Cardiac muscle cell (in vitro differentiated cells and primary cell): ENCODE data around the gene PADI6. TPM values are rescaled to one million over a fixed set of nuclear protein-coding genes. Genes with fewer than 3 reads are reported as not detected.

Source experiments
- DNase-seq, 2 donors: peaks; one replicate each; pipeline versions ENCODE4 v3.0.0 to v3.0.0-alpha.2; 2010 to 2017; ENCODE audit warnings: low read depth in 1 of 2, low spot score in 1 of 2
- H3K27ac ChIP-seq: fragments of 200-600 bp; sonication (generic); 2 replicates; pipeline ENCODE4 v1.5.1; 2016
- H3K27me3 ChIP-seq: fragments of 200-600 bp; sonication (generic); 2 replicates; pipeline ENCODE4 v1.6.0; 2016; ENCODE audit warnings: control low read depth
- H3K36me3 ChIP-seq: fragments of 200-600 bp; sonication (generic); 2 replicates; pipeline ENCODE4 v1.5.1; 2016; ENCODE audit warnings: control low read depth
- H3K4me1 ChIP-seq: fragments of 200-600 bp; sonication (generic); 2 replicates; pipeline ENCODE4 v1.8.1; 2017; ENCODE audit warnings: low read depth, mild to moderate bottlenecking, mixed run types
- H3K4me3 ChIP-seq: fragments of 200-600 bp; sonication (generic); 2 replicates; pipeline ENCODE4 v1.5.1; 2016; ENCODE audit warnings: mild to moderate bottlenecking
- H3K9me3 ChIP-seq: fragments of 200-600 bp; sonication (generic); 2 replicates; pipeline ENCODE4 v1.5.1; 2017; ENCODE audit warnings: low read depth, mild to moderate bottlenecking, control low read depth
- CTCF ChIP-seq: IDR thresholded peaks from 2 replicates; pipeline ENCODE4 v1.5.1; 2012; ENCODE audit warnings: low read depth, mild to moderate bottlenecking, low read length
- polyA plus RNA-seq: library from polyadenylated mRNA; unstranded; fragments of >200 nt; fragmentation: Nextera tagmentation; extraction: Ambion mirVana; gene quantifications from 2 replicates; pipeline ENCODE4 v1.2.1, GENCODE V29; 2016
- total RNA-seq: library from RNA; depleted of rRNA; stranded (reverse); fragments of >200 nt; gene quantifications from 2 replicates; pipeline ENCODE4 v1.2.3, GENCODE V29; 2016

The PADI6 gene
- total and polyA plus RNA-seq, 2 experiments from 2014 or later = not detected

- no peak for TF ChIP-seq CTCF
- Histone ChIP-seq H3K4me1 (no peaks in the 10 kb centered on the region), H3K27ac (no peak overlapping the region), H3K4me3 (no peak overlapping the region), H3K9me3 (no peaks in the 10 kb centered on the region), H3K36me3 (no peaks in the 10 kb centered on the region), H3K27me3 (no peaks in the 10 kb centered on the region)
- no peak for DNase-seq
These were observed 26.1 kb downstream of the PADI6 start for GRCh38 chr1:17397910-17398695.

GRCh38 chr1:17400725-17401341, 28.8 kb downstream of the PADI6 start:
- no peaks in the 10 kb centered on the region for H3K27me3 ChIP-seq
- no peaks in the 10 kb centered on the region for H3K36me3 ChIP-seq
- no peak overlapping the region for H3K27ac ChIP-seq
- DNase-seq = no peak
- H3K9me3 ChIP-seq = no peaks in the 10 kb centered on the region
- no peak overlapping the region for H3K4me3 ChIP-seq
- no peaks in the 10 kb centered on the region for H3K4me1 ChIP-seq
- TF ChIP-seq CTCF = no peak

- Histone ChIP-seq H3K27ac (no peak overlapping the region), H3K4me3 (no peak overlapping the region), H3K9me3 (no peaks in the 10 kb centered on the region), H3K36me3 (no peaks in the 10 kb centered on the region), H3K27me3 (no peaks in the 10 kb centered on the region), H3K4me1 (no peaks in the 10 kb centered on the region)
- no peak for TF ChIP-seq CTCF
- no peak for DNase-seq
These were observed 29.8 kb downstream of the PADI6 start for GRCh38 chr1:17401841-17402240.

GRCh38 chr1:17403081-17403480, 31.1 kb downstream of the PADI6 start:
- Histone ChIP-seq H3K9me3 (no peaks in the 10 kb centered on the region), H3K4me1 (no peaks in the 10 kb centered on the region), H3K36me3 (peaks cover 2% of the 10 kb centered on the region), H3K27ac (no peak overlapping the region), H3K27me3 (no peaks in the 10 kb centered on the region), H3K4me3 (no peak overlapping the region)
- no peak for DNase-seq
- no peak for TF ChIP-seq CTCF

- Histone ChIP-seq H3K36me3 (peaks cover 10% of the 10 kb centered on the region), H3K27me3 (no peaks in the 10 kb centered on the region), H3K4me1 (no peaks in the 10 kb centered on the region), H3K27ac (no peak overlapping the region), H3K9me3 (no peaks in the 10 kb centered on the region), H3K4me3 (no peak overlapping the region)
- no peak for DNase-seq
- no peak for TF ChIP-seq CTCF
These were observed 32.2 kb downstream of the PADI6 start for GRCh38 chr1:17404034-17404684.
